OCI-LY7 (cell line): ENCODE data around the gene SLC25A6. TPM values are rescaled to one million over a fixed set of nuclear protein-coding genes. Genes with fewer than 3 reads are reported as not detected.

Source experiments
- BruUV-seq: library from RNA; stranded (reverse); fragments of 400-500 nt; replicated peaks from 2 replicates; lab custom pipeline; 2021; lab: Mats Ljungman, UMichigan
- CTCF ChIA-PET: fragments of 300-600 bp; sonication (Branson Sonifier 250); formaldehyde crosslinking; loops from one replicate; lab custom pipeline; 2022; ENCODE audit warnings: antibody characterized with exemption; ENCODE audit not compliant: unreplicated experiment; lab: Charles Lee
- POLR2A ChIA-PET: fragments of 300-600 bp; sonication (Branson Sonifier 250); formaldehyde crosslinking; loops from one replicate; lab custom pipeline; 2022; ENCODE audit warnings: antibody characterized with exemption; lab: Charles Lee
- DNase-seq: peaks from one replicate; pipeline ENCODE4 v3.0.0-alpha.2; 2015; ENCODE audit warnings: low spot score
- H2AFZ ChIP-seq: fragments of 200-600 bp; sonication (generic), shearing (Covaris generic); 2 replicates; pipeline ENCODE4 v1.6.1; 2014; ENCODE audit warnings: mild to moderate bottlenecking, antibody characterized with exemption, low read length, moderate library complexity
- H3K27ac ChIP-seq: fragments of 200-600 bp; sonication (generic); 2 replicates; pipeline ENCODE4 v1.5.1; 2014; ENCODE audit warnings: mixed run types, low read depth, mild to moderate bottlenecking, moderate library complexity, low read length, inconsistent platforms; ENCODE audit not compliant: poor library complexity, severe bottlenecking
- H3K36me3 ChIP-seq: fragments of 200-600 bp; sonication (generic); 2 replicates; pipeline ENCODE4 v1.6.1; 2014; ENCODE audit warnings: mild to moderate bottlenecking, antibody characterized with exemption, low read length, moderate library complexity, mixed read lengths; ENCODE audit not compliant: insufficient read depth
- H3K4me1 ChIP-seq: fragments of 200-600 bp; sonication (generic); 2 replicates; pipeline ENCODE4 v1.5.1; 2014; ENCODE audit warnings: mild to moderate bottlenecking, low read length; ENCODE audit not compliant: insufficient read depth, poor library complexity, severe bottlenecking
- H3K4me2 ChIP-seq: fragments of 200-600 bp; sonication (generic); 2 replicates; pipeline ENCODE4 v1.6.1; 2014; ENCODE audit warnings: mild to moderate bottlenecking, low read length
- H3K4me3 ChIP-seq: fragments of 200-600 bp; sonication (generic); 2 replicates; pipeline ENCODE4 v1.5.1; 2014; ENCODE audit warnings: mild to moderate bottlenecking, low read depth, low read length; ENCODE audit not compliant: poor library complexity, severe bottlenecking
- H3K79me2 ChIP-seq: fragments of 200-600 bp; sonication (generic); 2 replicates; pipeline ENCODE4 v1.6.1; 2016; ENCODE audit warnings: low read depth, mild to moderate bottlenecking, low read length, moderate library complexity, mixed read lengths; ENCODE audit not compliant: insufficient read depth
- H3K9me2 ChIP-seq: fragments of 200-600 bp; sonication (generic); 2 replicates; pipeline ENCODE4 v1.6.1; 2016; ENCODE audit warnings: mild to moderate bottlenecking, low read length, mixed read lengths; ENCODE audit not compliant: insufficient read depth
- H3K9me3 ChIP-seq: fragments of 200-600 bp; sonication (generic); 2 replicates; pipeline ENCODE4 v1.6.1; 2014; ENCODE audit warnings: mild to moderate bottlenecking, mixed run types, low read length, mixed read lengths
- H4K20me1 ChIP-seq: fragments of 200-600 bp; sonication (generic); 2 replicates; pipeline ENCODE4 v1.6.1; 2014; ENCODE audit warnings: mild to moderate bottlenecking, antibody characterized with exemption, low read length, moderate library complexity, mixed read lengths; ENCODE audit not compliant: insufficient read depth
- EZH2phosphoT487 ChIP-seq: fragments of 200-600 bp; sonication (generic); IDR thresholded peaks from 2 replicates; pipeline ENCODE4 v1.6.1; 2018; ENCODE audit warnings: low read depth, borderline replicate concordance, mild to moderate bottlenecking, mixed run types, antibody characterized with exemption, low read length, moderate library complexity, mixed read lengths
- intact Hi-C: fragments of 100-400 bp; cut with micrococcal nuclease; formaldehyde crosslinking; loops from one replicate; pipeline ENCODE4 v1.10.0; 2022; ENCODE audit not compliant: unreplicated experiment
- total RNA-seq, 2 experiments: library from RNA; depleted of rRNA in 1 of 2; stranded (reverse); fragments of >200 nt in 1 of 2; shearing (Covaris generic) in 1 of 2; gene quantifications; 2 replicates each; pipeline ENCODE4 v1.2.3, GENCODE V29; 2014 to 2022
- TF ChIP-seq, protein P1 (sequence below): fragments of 200-600 bp; sonication (generic); conservative IDR thresholded peaks from 2 replicates; pipeline ENCODE4 v1.5.1; 2014; ENCODE audit warnings: mild to moderate bottlenecking, antibody characterized with exemption, low read length, moderate library complexity, mixed read lengths

The SLC25A6 gene
- total RNA-seq, 2 experiments from 2014 or later, result 196 to 444 TPM

DNA sequence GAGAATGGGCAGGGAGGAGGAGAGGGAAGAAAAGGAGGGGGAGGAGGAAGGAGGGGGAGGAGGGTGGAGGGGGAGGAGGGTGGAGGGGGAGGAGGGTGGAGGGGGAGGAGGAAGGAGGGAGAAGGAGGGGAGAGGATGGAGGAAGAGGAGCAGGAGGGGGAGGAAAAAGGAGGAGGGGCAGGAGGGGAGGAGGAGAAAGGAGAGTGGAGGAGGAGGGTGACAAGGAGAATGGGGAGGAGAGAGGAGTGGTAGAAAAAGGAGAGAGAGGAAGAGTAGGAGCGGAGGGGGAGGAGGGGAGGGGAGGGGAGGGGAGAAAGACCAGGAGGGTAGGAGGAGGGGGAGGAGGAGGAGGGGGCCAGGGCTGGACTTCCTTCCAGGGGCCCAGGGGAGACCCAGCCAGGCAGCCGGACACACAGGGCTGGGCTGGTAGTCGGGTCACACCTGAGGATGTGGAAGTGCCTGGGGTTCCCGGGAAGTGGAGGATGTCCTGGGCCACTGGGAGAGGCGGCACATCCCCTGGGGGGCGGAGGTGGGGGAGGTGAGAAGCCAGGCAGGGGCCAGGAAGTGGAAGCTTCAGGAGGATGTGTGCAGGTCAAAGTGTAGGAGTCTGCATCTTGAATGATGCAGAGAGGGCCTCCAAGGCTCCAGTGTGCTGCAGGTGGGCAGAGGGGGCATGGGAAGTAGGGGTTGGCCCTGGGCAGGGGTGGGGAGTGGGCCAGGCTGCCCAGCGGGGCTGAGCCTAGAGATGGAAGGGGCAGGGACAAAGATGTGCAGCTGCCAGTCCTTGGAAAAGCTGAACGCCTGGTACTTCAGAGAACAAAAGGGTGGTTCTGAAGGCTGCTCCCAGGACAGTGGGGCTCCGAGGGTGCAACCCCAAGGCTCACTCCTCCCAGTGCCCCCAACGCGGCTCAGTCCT, 36.5 kb downstream of the SLC25A6 start:
- Histone ChIP-seq H3K4me3 (no peak overlapping the region), H3K79me2 (no peaks in the 10 kb centered on the region), H3K27ac (peak overlapping the region; percentile 8), H4K20me1 (no peaks in the 10 kb centered on the region), H3K4me2 (peak overlapping the region; percentile 47), H3K9me3 (no peaks in the 10 kb centered on the region), H3K9me2 (no peaks in the 10 kb centered on the region), H3K4me1 (peaks cover 11% of the 10 kb centered on the region), H2AFZ (peak overlapping the region; percentile 66), H3K36me3 (no peaks in the 10 kb centered on the region)
- intact Hi-C loops, result no loop called here
- peak; percentile 39 for DNase-seq
- POLR2A ChIA-PET, result no interaction called here
- no TSS peak for BruUV-seq
- CTCF ChIA-PET, result no interaction called here
- no peak for TF ChIP-seq EZH2phosphoT487
- TF ChIP-seq, protein P1, sequence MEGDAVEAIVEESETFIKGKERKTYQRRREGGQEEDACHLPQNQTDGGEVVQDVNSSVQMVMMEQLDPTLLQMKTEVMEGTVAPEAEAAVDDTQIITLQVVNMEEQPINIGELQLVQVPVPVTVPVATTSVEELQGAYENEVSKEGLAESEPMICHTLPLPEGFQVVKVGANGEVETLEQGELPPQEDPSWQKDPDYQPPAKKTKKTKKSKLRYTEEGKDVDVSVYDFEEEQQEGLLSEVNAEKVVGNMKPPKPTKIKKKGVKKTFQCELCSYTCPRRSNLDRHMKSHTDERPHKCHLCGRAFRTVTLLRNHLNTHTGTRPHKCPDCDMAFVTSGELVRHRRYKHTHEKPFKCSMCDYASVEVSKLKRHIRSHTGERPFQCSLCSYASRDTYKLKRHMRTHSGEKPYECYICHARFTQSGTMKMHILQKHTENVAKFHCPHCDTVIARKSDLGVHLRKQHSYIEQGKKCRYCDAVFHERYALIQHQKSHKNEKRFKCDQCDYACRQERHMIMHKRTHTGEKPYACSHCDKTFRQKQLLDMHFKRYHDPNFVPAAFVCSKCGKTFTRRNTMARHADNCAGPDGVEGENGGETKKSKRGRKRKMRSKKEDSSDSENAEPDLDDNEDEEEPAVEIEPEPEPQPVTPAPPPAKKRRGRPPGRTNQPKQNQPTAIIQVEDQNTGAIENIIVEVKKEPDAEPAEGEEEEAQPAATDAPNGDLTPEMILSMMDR, result no peak

DNA sequence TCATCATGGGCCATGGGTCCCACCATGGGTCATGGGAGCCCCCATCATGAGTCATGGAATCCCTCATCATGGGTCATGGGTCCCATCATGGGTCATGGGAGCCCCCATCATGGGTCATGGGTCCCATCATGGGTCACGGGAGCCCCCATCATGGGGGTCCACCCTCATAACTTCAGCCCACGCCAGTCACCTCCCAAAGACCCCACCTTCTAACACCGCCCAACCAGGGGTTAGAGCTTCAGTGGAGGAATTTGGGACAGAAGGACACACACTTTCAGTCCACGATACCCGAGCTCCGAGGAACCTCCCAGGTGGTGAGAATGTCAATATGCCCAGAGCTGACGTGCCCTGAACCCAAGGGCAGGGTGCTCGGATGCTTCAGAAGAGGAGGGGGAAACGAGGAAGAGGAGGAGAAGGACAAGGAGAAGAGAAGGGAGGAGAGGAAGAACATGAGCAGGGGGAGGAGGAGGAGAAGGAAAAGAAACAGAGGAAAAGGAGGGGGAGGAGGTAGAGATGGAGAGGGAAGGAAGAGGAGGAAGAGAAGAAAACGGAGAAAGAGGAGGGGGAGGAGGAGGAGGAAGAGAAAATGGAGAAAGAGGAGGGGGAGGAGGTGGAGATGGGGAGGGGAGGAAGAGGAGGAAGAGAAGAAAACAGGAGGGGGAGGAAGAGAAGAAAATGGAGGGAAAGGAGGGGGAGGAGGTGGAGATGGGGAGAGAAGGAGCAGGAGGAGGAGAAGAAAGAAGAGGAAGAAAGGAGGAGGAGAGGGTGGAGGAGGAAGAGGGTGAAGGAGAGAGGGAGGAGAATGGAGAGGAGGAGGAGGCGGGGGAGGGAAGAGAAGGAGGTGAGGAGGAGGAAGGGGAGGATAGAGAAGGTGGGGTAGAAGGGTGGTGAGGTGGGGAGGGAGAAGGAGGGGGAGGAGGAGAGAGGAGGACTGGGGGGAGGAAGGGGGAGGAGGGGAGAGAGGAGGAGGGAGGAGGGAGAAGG, 37.6 kb downstream of the SLC25A6 start:
- CTCF ChIA-PET, result no interaction called here
- no peaks in the 10 kb centered on the region for H4K20me1 ChIP-seq

More for the DNA sequence above, 37.6 kb downstream of the SLC25A6 start:
- intact Hi-C loops, result no loop called here
- BruUV-seq, result no TSS peak
- Histone ChIP-seq H3K9me3 (no peaks in the 10 kb centered on the region), H3K79me2 (no peaks in the 10 kb centered on the region), H3K4me2 (no peak overlapping the region), H3K27ac (no peak overlapping the region), H3K36me3 (no peaks in the 10 kb centered on the region), H2AFZ (no peak overlapping the region), H3K4me1 (peaks cover 11% of the 10 kb centered on the region), H3K4me3 (no peak overlapping the region), H3K9me2 (no peaks in the 10 kb centered on the region)
- no peak for DNase-seq
- TF ChIP-seq, protein P1, result no peak
- no peak for TF ChIP-seq EZH2phosphoT487
- POLR2A ChIA-PET, result no interaction called here
